Gastrocnemius medialis (tissue), 4 donors: ENCODE results near the gene GALNS. TPM values are rescaled to one million over a fixed set of nuclear protein-coding genes. Genes with fewer than 3 reads are reported as not detected.

Source experiments
- ATAC-seq, 2 donors: fragments of 150-250 bp; one replicate each; pipeline ENCODE4 v1.9.1; 2016
- DNase-seq, 2 donors: peaks; one replicate each; pipeline ENCODE4 v3.0.0-alpha.2; 2019
- H3K27ac ChIP-seq, 4 donors: fragments of 200-600 bp; sonication (generic); 1 replicate in 1 of 4; 2 replicates in 3 of 4; pipeline ENCODE4 v1.5.1; 2016 to 2018; ENCODE audit warnings: mild to moderate bottlenecking in 2 of 4, moderate library complexity in 1 of 4
- H3K27me3 ChIP-seq, 3 donors: fragments of 200-600 bp; sonication (generic) in 2 of 3; 1 replicate in 1 of 3; 2 replicates in 2 of 3; pipeline versions ENCODE4 v1.5.1 to v1.6.0; 2016 to 2019; ENCODE audit warnings: mild to moderate bottlenecking in 1 of 3, moderate library complexity in 1 of 3
- H3K36me3 ChIP-seq, 2 donors: fragments of 200-600 bp; sonication (generic) in 1 of 2; one replicate each; pipeline ENCODE4 v1.5.1; 2017 to 2018
- H3K4me1 ChIP-seq, 2 donors: fragments of 200-600 bp; sonication (generic) in 1 of 2; one replicate each; pipeline ENCODE4 v1.5.1; 2016 to 2017; ENCODE audit warnings: mild to moderate bottlenecking in 2 of 2
- H3K4me3 ChIP-seq, 4 donors: fragments of 200-600 bp; sonication (generic) in 3 of 4; 1 replicate in 1 of 4; 2 replicates in 3 of 4; pipeline ENCODE4 v1.5.1; 2016 to 2019; ENCODE audit warnings: mild to moderate bottlenecking in 2 of 4
- H3K9me3 ChIP-seq, 3 donors: fragments of 200-600 bp; sonication (generic) in 2 of 3; 1 replicate in 1 of 3; 2 replicates in 2 of 3; pipeline ENCODE4 v1.5.1; 2016 to 2019
- POLR2A ChIP-seq, 2 donors: fragments of 450-650 bp; IDR thresholded peaks; one replicate each; pipeline ENCODE4 v1.6.1; 2017; ENCODE audit warnings: antibody characterized with exemption in 2 of 2, mild to moderate bottlenecking in 2 of 2, moderate library complexity in 2 of 2
- in situ Hi-C, 4 donors: fragments of 200-750 bp; cut with MboI; loops; one replicate each; pipeline versions ENCODE4 v1.15.0 to v1.8.0; 2017; ENCODE audit warnings: low sequenced_read_pairs in 4 of 4
- intact Hi-C: fragments of 100-400 bp; cut with DNase I; formaldehyde crosslinking; loops from one replicate; pipeline ENCODE4 v1.15.1; 2023; ENCODE audit warnings: low total_unique reads
- total RNA-seq, 4 donors: library from RNA; depleted of rRNA; stranded (reverse); fragments of >200 nt; gene quantifications; one replicate each; pipeline versions ENCODE4 v1.1.0 to v1.2.3, GENCODE V29; 2016
- TF ChIP-seq, protein P1 (sequence below), 5 experiments: fragments of 450-650 bp in 3 of 5; fragments of 200-600 bp in 2 of 5; sonication (generic) in 2 of 5; IDR thresholded peaks in 4 of 5; conservative IDR thresholded peaks in 1 of 5; 1 replicate in 4 of 5; 2 replicates in 1 of 5; pipeline ENCODE4 v1.5.1; 2016 to 2019; ENCODE audit warnings: antibody characterized with exemption in 5 of 5, mild to moderate bottlenecking in 3 of 5, moderate library complexity in 3 of 5

The GALNS gene
- total RNA-seq, 4 donors from 2014 or later = 8.8 to 14.7 (median 10.0) TPM

DNA sequence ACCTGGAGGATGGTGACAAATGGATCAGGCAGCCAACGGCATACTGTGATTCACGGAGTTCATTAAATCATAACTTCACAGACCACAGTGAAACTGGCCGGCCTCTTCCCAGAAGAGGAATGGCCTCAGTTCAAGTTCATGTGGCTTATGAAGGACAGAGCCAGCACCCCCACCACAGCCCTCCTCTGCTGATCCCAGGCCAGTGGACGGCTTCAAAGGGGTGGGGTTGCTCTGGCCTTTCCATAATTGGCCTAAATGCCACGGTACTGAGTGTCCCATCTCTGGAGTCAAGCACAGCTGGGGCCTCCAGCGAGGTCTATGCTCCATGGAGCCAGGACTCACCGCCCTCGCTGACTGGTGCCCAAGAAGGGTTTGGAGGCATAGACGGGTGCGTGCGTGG lies 21.4 kb downstream of the GALNS start:
- ATAC-seq = no peak
- H3K27ac ChIP-seq = no peak overlapping the region
- no peaks in the 10 kb centered on the region for H3K27me3 ChIP-seq
- intact Hi-C loops (no loop called here), in situ Hi-C loops (no loop called here)
- H3K4me1 ChIP-seq = no peaks in the 10 kb centered on the region
- no peaks in the 10 kb centered on the region for H3K9me3 ChIP-seq
- H3K4me3 ChIP-seq = no peak overlapping the region
- peaks cover 0 to 14% of the 10 kb centered on the region in 2 donors for H3K36me3 ChIP-seq
- DNase-seq = peak in 1 of 2 donors; percentile 25
- TF ChIP-seq POLR2A (IDR thresholded peaks at IDR 0.05) = no peak
- TF ChIP-seq, protein P1, sequence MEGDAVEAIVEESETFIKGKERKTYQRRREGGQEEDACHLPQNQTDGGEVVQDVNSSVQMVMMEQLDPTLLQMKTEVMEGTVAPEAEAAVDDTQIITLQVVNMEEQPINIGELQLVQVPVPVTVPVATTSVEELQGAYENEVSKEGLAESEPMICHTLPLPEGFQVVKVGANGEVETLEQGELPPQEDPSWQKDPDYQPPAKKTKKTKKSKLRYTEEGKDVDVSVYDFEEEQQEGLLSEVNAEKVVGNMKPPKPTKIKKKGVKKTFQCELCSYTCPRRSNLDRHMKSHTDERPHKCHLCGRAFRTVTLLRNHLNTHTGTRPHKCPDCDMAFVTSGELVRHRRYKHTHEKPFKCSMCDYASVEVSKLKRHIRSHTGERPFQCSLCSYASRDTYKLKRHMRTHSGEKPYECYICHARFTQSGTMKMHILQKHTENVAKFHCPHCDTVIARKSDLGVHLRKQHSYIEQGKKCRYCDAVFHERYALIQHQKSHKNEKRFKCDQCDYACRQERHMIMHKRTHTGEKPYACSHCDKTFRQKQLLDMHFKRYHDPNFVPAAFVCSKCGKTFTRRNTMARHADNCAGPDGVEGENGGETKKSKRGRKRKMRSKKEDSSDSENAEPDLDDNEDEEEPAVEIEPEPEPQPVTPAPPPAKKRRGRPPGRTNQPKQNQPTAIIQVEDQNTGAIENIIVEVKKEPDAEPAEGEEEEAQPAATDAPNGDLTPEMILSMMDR (IDR thresholded peaks at IDR 0.05 in 4 of 5, conservative IDR thresholded peaks at IDR 0.05 in 1 of 5) = no peak

GRCh38 chr16:88834670-88835069 lies 22.1 kb downstream of the GALNS start:
- Histone ChIP-seq H3K4me3 (no peak overlapping the region), H3K4me1 (no peaks in the 10 kb centered on the region), H3K36me3 (peaks cover 0 to 9% of the 10 kb centered on the region in 2 donors), H3K27me3 (no peaks in the 10 kb centered on the region), H3K9me3 (no peaks in the 10 kb centered on the region), H3K27ac (no peak overlapping the region)
- intact Hi-C loops = no loop called here
- in situ Hi-C loops = no loop called here
- DNase-seq (no peak), ATAC-seq (no peak)
- no peak for TF ChIP-seq POLR2A (IDR thresholded peaks at IDR 0.05)
- TF ChIP-seq, protein P1 (IDR thresholded peaks at IDR 0.05 in 4 of 5, conservative IDR thresholded peaks at IDR 0.05 in 1 of 5) = no peak

GRCh38 chr16:88833086-88833485 lies 23.7 kb downstream of the GALNS start:
- Histone ChIP-seq H3K4me1 (no peaks in the 10 kb centered on the region), H3K9me3 (no peaks in the 10 kb centered on the region), H3K4me3 (no peak overlapping the region), H3K27ac (no peak overlapping the region), H3K27me3 (no peaks in the 10 kb centered on the region), H3K36me3 (peaks cover 0 to 4% of the 10 kb centered on the region in 2 donors)
- no peak for DNase-seq
- TF ChIP-seq, protein P1 (IDR thresholded peaks at IDR 0.05 in 4 of 5, conservative IDR thresholded peaks at IDR 0.05 in 1 of 5) = no peak
- no peak for TF ChIP-seq POLR2A (IDR thresholded peaks at IDR 0.05)
- intact Hi-C loops (no loop called here), in situ Hi-C loops (no loop called here)
- no peak for ATAC-seq

DNA sequence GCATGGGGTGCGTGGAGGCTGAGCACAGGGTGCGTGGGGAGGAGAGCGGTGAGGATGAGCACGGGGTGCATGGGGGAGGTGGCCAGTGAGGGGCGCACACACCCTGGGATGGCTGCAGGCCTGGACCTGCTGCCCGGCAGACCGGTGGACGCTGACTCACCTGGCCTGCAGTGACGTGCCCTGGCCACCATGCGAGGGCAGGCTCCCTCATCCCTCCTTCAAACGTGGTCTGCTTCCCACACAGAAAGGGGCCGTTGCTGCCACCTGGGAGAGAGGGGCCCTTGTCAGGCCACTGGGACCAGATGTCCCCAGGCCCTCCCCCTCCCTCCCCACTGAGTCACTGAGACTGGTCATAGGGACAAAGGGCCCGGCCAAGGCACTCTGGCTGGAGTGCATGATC lies 24.9 kb downstream of the GALNS start:
- ATAC-seq (no peak), DNase-seq (no peak)
- H3K4me3 ChIP-seq = no peak overlapping the region
- in situ Hi-C loops = no loop called here
- H3K27ac ChIP-seq = no peak overlapping the region
- no peaks in the 10 kb centered on the region for H3K9me3 ChIP-seq
- H3K27me3 ChIP-seq = no peaks in the 10 kb centered on the region
- H3K36me3 ChIP-seq = peaks cover 0 to 4% of the 10 kb centered on the region in 2 donors
- TF ChIP-seq POLR2A (IDR thresholded peaks at IDR 0.05) = no peak
- TF ChIP-seq, protein P1 (IDR thresholded peaks at IDR 0.05 in 4 of 5, conservative IDR thresholded peaks at IDR 0.05 in 1 of 5) = no peak
- intact Hi-C loops = no loop called here
- H3K4me1 ChIP-seq = no peaks in the 10 kb centered on the region

DNA sequence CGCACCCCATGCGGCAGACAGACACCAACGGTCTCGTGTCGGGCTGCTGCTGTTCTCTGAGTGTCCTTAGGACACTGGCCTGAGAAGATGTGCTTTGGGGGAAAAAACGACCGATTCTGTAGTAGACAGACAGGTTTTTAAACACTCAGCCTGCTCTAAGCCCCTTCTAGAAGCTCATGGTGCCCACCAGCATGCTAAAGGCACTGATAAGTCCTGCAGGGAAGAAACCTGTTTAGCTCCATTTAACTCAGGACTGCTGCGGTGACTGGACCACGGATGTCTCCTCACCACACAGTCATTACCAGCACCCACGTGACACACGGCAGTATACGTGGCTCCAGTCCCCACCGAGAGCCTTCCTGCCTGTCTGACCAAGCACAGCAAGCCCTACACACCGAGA lies 26.0 kb downstream of the GALNS start:
- Histone ChIP-seq H3K36me3 (peaks cover 0 to 4% of the 10 kb centered on the region in 2 donors), H3K9me3 (no peaks in the 10 kb centered on the region), H3K4me1 (no peaks in the 10 kb centered on the region), H3K27me3 (no peaks in the 10 kb centered on the region), H3K27ac (no peak overlapping the region), H3K4me3 (no peak overlapping the region)
- intact Hi-C loops = no loop called here
- ATAC-seq = no peak
- no peak for DNase-seq
- no peak for TF ChIP-seq POLR2A (IDR thresholded peaks at IDR 0.05)
- TF ChIP-seq, protein P1 (IDR thresholded peaks at IDR 0.05 in 4 of 5, conservative IDR thresholded peaks at IDR 0.05 in 1 of 5) = no peak
- in situ Hi-C loops = no loop called here
